GM18502 (cell line): ENCODE data around the gene OPRD1.
"Not testable (repeated sequence)": the region's sequence is repeated elsewhere in the genome, so short reads cannot be mapped to it uniquely, and the experiment has no call there.

ENCODE experiments used
- ATAC-seq: cut with Tn5 transposase; IDR thresholded peaks from one replicate; pipeline ENCODE4 v1.9.1; 2021; ENCODE audit warnings: mild to moderate bottlenecking; ENCODE audit not compliant: unreplicated experiment, poor library complexity

The OPRD1 gene

DNA sequence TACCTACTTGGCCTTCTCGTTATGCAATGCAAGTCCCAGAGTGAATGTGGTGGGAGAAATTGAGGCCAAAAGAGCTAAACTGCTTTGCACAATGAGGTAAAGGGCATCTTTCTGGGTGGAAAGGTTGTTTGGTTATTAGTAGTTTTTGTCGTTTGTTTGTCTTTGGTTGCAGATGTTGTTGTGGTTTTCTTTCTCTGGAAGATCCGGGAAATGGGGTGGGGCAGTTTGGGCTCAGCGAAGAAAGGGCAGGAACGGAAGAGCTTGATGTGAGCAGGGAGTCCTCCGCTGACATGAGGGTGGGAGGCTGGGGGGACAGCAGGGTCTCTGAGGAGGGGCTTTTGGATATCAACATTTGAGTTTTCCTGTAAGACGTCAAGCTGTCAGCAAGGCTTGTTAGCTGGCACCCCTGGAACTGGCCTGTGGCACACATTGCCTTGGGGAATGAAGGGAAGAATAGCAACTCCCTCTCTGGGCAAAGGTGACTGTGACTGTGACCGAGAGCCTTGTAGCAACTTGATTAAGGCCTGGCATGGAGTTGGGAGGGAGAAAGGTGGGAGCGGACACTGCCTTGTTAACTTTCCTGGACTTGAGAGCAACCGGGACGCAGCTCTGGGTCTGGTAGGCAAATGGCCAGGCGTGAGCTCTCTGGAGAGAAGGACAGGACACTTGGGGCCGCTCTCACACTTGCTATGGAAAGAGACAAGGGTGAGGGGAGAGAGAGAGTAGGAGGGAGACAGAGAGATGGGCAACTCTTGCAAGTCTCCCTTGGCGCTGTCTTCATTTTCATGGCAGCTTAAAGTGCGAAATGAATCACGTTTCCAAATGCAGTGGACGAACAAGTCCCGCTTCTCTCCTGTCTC lies 15.4 kb upstream of the OPRD1 start:
- ATAC-seq: no peak

DNA sequence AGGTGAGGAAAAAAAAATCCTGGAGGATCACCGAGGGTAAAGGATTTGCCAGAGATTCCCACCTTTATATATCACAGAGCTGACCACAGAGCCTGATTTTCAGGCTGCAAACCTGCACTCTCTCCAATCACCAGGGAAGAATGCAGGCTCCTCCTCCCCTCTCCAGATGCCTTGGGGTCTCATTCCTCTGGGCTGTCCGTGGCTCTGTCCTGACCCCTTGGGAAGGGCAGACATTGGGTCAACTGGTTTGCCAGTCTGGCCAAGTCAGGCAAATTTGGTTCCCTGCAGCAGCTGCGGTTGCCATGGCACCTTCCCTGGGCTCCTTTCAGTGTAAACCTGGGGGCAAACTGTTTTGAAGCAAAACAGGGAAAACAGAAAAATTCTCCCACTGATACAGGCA lies 11.6 kb upstream of the OPRD1 start:
- no peak for ATAC-seq

DNA sequence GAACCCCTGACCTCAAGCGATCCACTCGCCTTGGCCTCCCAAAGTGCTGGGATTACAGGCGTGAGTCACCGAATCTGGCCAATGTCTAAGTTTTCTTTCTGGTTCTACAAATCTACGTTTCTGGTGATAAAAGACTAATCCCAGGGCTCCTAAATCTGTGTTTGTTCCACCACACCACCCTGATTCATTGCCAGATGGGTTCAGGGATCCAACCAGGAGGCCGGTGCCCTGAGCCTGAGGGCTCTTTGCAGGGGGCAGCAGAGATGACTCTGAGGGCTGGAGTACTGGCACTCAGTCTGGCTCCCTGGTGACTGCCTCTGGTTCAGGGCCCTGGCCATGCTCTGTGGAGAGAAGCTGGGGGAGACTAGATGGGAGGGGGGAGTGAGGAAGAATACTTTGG lies 10.5 kb upstream of the OPRD1 start:
- no peak for ATAC-seq

DNA sequence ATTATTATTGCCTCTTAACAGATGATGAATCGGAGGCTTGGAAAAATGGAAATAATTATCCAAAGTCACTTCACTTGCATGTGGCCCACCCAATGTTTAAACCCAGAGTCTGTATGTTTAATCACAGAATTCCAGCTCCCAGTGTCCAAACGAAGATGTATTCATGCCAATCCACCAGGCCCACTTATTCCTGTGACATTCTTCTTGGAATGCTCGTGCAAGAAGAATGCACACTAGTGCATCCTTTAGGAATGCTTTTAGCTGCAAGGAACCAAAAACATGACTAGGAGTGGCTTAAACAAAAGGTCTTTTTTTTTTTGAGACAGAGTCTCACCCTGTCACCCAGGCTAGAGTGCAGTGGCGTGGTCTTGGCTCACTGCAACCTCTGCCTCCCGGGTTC lies 8.9 kb upstream of the OPRD1 start:
- no peak for ATAC-seq

DNA sequence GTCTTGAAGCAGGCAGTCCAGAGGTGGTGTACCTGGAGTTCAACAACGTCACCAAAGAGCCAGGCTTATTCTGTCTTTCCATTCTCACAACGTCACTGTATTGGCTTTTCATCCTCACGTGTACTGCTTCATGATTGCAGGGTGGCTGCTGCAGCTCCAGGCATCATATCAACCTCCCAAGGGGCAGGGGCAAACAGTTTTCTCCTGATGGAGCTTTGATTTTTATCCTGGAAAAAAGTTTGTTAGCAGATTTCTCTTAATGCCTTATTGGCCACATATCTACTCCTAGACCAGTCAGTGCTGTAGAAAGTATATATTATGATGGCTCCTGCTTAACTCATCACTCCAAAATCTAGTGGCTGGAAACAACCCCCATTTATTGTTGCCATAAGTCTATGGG lies 8.3 kb upstream of the OPRD1 start:
- no peak for ATAC-seq

DNA sequence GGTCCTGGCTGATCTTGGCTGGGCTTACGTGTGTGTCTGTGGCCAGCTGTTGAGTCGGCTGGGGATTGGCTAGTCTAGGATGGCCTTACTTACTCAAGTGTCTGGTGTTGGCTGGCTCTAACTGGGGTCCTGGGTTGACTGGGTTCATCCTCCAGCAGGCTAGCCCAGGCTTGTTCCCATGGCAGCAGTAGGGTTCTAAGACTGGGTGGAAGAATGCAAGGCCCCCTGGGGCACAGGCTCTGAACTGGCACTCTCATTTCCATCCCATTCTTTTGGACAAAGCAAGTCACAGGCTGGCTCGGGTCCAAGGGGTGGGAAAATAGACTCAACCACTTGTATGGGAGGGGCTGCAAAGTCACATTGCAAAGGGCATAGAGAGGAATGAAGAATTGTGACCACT lies 7.9 kb upstream of the OPRD1 start:
- ATAC-seq: no peak

DNA sequence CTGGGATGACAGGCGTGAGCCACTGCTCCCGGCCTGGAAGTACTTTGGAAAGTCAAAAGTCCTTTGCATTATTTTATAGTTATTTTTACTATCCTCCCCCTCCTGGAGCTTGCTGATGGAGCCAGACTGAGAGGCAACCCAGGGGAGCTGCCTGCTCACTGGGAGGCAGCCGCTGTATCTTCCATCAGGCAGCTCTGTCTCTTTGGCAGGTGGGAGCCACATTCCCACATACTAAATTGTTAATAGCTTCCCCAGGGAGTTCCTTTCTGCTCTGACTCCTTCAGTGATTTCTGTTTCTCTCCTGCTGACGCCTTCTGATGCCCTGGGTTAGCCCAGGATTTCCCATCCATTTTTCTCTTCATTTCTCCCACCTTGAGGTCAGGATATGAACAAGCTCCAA lies 4.9 kb upstream of the OPRD1 start:
- ATAC-seq: no peak

DNA sequence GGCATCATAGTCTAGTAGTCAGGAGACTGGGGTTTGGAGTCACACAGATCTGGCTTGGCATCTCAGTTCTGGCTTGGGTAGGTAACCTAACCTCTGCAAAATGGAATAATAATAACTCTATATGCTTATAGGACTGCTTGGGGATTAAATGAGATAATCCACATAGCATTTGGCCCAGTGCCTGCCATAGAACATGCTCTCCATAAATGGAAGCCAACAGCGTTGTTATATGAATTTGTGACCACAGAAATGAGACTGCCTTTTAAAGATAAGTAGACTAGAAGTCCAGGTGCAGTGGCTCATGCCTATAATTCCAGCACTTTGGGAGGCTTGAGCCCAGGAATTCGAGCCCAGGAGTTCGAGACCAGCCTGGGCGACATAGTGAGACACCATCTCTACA lies 4.0 kb upstream of the OPRD1 start:
- no peak for ATAC-seq

DNA sequence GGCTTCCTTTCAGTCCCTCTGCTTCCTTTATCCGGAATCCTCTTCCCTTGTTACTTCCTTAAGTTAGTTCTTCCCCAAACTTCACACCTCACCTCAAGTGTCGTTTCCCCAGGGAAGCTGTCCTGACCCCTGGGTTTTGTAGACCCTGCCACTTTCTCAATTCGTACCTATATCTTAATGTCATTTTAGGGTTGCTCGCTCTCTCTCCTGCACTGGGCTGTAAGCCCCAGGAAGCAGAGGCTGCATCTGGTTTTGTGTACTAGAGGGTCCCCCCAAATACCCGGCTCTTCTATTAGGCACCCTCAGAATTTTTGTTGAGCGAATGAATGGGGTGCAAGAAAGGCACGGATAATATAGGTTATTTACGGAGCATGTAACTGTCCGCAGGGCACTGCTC lies 603 bp upstream of the OPRD1 start:
- ATAC-seq: no peak

DNA sequence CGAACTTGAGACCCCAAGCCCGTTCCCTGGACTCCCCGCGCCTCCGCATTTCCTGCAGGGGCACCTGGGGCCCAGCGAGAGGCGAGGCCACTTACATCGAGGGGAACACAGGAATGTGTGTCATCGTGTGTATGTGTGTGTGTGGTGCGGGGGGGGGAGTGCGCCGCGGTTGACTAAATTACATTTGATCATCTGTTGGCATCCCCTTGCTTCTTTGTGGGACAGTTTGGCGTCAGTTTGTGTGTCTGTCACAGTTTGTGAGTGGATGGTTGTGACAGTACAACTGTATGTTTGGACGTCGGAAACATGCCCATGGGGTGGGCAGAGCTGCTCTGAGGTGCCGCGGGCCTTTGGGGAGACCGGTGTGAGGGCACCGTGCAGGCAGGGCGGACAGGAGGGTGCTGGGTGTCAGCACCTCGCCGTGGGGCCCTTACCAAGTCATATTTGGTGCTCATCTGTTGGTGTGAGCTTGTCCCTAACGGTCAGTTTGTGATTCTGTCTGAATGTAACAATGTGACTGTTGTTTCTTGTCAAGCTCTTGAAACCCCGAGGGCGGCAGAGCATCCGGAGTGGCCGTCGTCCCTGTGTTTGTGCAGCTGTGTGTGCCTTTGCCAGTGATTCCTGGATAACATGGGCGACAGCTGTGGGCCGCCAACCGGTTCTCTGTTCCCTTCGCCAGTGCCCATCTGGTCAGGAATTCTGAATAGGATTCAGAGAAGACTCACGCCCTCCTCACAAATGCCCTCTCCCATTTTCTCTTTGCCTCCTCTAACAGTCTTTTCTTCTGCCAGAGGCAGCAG lies 899 bp downstream of the OPRD1 start:
- ATAC-seq: no peak

DNA sequence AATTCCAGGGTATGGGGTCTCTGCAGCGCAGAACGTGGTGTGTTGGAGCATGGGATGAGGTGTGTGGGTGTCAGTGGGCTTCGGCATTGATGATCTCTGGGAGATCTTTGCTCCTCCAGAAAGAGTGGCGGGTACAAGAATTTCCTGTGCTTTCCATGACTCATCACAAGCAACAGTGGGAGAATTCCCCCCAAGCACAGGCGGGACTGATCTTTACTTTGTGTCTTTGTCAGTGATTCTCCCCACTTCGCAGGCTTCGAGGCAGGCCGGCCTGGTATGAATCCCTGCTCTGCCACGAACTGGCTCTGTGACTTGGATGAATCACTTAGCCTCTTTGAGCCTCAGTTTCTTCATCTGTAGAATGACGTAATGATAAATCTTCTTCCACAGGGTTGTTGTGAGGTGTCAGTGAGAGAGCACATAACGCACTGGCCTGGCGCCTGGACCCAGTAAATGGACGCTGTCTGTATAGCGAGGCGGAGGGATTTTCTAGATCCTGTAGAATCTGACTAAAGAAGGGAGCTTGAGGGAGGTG lies 2.0 kb downstream of the OPRD1 start:
- ATAC-seq: no peak

DNA sequence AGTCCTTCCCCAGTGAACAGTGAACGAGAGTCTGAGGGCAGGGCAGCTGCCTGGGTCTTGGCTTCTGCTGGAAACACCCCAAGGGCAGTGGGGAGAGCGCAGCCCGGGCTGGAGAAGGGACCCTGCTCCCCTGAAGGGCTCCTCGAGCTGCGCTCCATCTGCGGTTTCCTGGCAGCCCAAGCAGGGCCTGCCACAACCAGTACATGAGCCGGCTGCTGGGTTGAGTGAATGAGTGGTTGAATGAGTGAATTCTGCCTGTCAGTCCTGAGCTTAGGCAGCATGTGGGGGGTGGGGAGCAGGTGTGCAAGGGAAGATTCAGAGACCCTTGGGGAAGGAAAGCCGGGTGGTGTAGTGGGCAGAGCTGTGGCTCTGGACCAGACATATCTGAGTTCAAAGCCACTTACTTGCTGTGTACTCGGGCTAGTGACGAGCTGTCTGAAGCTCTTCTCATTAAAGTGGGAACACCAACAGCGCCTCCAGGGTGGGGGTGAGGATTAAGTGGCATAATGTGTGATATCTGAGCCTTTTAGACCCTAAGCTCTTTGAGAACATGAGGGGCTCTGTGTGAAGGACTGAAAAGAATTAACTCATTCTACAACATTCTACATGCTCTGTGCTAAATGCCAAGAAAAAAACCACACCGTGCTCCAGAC lies 3.7 kb downstream of the OPRD1 start:
- no peak for ATAC-seq

DNA sequence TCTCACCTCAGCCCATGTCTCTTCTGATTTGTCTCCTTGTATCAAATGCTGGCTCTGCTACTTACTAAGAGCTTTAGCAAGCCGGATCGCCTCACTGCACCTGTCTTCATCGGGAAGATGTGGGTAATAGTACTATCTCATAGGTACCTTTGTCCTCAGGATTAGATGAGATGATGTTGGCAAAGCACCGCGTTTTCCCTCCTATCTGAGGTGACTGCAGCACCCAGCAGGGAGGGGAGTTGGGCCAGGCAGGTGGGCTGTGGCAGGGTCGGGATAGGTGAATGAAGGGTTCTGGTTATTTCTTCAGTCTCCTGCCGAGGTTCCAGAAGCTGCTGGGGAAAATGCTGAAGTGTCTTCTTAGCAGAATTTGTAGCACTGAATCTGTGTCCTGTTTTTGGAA lies 5.2 kb downstream of the OPRD1 start:
- ATAC-seq: no peak

DNA sequence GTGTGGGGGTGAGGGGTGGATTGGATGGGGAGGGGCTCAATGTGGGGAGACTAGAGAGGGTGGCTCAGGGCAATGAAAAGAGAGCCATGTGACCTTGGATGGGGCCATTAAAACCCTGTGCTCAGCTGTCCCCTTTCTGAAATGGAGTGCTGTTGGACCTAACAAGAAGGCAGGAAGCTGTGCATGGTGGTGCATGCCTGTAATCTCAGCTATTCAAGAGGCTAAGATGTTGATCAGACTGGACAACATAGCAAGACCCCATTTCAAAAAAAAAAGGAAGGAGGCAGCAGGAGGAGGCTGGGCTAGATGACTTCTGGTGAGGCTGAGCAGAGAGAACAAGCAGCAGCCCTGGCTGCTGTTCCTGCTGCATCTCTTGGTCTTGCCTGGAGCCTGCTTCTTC lies 7.0 kb downstream of the OPRD1 start:
- ATAC-seq: no peak

DNA sequence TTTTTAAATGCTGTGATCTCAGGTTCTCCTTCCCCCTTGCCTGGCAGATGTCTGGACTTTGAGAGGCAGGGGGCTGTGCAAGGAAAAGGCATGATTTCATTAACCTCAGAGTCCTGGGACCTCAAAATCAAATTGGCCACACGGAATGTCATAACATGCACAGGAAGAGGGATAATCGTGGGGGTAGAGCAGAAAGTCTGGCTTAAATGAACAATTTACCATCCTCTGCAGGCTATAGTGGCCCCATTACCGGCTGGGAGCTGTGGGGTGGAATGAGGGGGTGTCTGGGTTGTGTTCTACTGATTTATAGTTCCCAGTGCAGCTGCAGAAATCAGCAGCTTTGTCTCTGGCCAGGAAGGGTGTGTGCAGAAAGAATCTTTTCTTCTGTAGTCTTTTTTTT lies 10.8 kb downstream of the OPRD1 start:
- no peak for ATAC-seq

DNA sequence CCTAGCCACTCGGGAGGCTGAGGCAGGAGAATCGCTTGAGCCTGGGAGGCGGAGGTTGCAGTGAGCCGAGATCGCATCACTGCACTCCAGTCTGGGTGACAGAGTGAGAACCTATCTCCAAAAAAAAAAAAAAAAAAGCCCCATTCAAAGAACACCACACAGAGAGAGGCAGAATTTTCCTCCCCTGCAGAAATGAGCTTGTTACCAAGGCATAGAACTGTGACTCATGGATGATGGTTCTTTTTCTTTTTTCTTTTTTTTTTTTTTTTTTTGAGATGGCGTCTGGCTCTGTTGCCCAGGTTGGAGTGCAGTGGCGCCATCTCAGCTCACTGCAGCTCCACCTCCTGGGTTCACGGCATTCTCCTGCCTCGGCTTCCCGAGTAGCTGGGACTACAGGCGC lies 12.1 kb downstream of the OPRD1 start:
- ATAC-seq: not testable (repeated sequence)

DNA sequence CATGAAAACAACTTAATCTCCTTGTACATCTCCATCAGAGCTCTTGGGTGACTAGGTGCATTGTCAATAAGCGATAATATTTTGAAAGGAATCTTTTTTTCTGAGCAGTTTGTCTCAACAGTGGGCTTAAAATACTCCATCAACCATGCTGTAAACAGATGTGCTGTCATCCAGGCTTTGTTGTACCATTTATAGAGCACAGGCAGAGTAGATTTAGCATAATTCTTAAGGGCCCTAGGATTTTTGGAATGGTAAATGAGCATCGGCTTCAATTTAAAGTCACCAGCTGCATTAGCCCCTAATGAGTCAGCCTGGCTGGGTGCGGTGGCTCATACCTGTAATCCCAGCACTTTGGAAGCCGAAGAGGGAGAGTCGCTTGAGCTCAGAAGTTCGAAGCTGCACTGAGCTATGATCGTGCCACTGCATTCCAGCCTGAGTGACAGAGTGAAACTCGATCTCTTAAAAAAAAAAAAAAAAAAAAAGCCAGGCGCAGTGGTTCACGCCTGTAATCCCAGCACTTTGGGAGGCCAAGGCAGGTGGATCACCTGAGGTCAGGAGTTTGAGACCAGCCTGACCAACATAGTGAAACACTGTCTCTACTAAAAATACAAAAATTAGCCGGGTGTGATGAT lies 16.4 kb downstream of the OPRD1 start:
- ATAC-seq: not testable (repeated sequence)

DNA sequence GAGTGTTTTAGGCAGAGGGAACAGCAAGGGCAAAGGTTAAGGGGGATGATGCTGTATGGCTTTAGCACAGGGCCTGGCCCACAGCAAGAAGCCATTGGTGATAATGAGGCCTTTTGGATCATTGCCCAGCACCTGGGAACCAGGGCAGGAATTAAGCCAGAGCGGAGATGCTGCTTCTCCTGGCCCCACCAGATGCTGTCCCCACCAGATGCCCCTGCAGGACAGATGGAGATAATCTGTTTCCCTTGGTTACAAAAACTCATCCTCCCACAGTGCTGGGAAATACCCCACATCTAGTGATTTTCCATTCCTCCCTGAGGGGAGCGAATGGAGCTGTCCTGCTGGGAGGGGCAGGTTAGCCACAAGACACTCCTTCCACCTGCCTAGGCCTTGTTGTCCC lies 18.8 kb downstream of the OPRD1 start:
- no peak for ATAC-seq

DNA sequence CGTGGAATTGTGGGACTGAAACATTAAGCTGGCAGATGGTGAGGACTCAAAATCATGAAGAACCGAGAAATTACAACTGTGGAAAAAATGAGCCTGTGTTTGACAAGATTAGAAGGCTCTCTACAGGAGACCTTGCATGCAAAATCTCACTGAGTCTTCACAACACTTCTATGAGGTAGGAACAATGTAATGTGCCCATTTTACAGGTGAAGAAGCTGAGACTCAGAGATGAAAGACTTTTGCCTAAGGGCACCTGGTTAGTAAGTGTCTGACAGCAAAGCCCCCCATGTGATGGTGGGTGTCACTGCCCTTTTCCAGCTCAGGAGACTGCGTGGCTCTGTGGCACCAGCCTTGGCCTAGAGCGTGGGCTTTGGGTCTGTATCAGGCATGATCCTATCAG lies 21.0 kb downstream of the OPRD1 start:
- ATAC-seq: no peak

DNA sequence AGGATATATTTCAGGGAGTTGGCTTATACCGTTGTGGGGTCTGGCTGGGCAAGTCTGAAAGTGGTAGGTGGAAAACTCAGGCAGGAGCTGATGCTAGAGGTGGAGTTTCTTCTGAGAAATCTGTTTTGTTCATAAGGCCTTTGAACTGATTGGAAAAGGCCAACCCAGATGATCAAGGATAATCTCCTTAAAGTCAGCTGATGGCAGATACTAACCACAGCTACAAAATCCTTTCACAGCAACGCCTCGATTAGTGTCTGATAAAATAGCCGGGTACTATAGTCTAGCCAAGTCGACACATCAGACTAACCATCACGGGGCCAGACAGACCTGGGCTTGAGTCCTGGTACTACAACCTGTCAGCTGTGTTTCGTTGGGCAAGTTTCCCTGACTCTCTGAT lies 21.4 kb downstream of the OPRD1 start:
- no peak for ATAC-seq

DNA sequence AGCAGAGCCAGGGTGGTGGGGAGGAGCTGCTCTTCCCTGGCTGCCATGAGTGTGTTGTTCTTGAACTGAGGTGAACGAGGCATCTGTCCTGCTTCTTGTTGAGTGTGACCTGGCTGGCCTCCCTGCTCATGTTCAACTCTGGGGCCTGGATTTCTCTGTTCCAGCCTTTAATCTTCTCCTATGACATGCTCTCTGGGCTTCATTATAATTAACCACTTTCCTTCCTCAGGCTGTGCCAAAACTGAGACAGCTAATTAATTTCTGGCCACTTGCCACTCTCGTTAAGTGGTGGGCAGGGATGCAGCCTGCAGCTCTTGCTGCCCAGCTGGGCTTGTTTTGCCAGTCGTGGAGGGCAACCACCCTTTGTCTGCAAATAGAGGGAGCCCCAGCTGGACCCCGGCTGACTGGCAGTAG lies 23.3 kb downstream of the OPRD1 start:
- ATAC-seq: no peak
